M059J (cell line): ENCODE measurements around the gene TEX22. TPM values are rescaled to one million over a fixed set of nuclear protein-coding genes. Genes with fewer than 3 reads are reported as not detected.

Source experiments
- DNase-seq: peaks from one replicate; pipeline ENCODE4 v3.0.0-alpha.2; 2012; ENCODE audit warnings: low read depth
- total RNA-seq: library from RNA; depleted of rRNA; stranded (reverse); fragments of >200 nt; shearing (Covaris generic); gene quantifications from 2 replicates; pipeline ENCODE4 v1.2.3, GENCODE V29; 2014

The TEX22 gene
- total RNA-seq, 1 experiment from 2014 or later = not detected

GRCh38 chr14:105398726-105399465 lies 558 bp downstream of the TEX22 start:
- DNase-seq = peak; percentile 12

GRCh38 chr14:105399466-105399775 lies 1.1 kb downstream of the TEX22 start:
- no peak for DNase-seq

- no peak for DNase-seq
Measured at GRCh38 chr14:105400016-105400415, 1.7 kb downstream of the TEX22 start.

GRCh38 chr14:105401699-105402098 lies 3.4 kb downstream of the TEX22 start:
- no peak for DNase-seq

GRCh38 chr14:105408592-105408991 lies 10.3 kb downstream of the TEX22 start:
- DNase-seq = no peak

GRCh38 chr14:105409364-105409763 lies 11.0 kb downstream of the TEX22 start:
- DNase-seq = no peak

- no peak for DNase-seq
Measured at GRCh38 chr14:105410642-105411016, 12.3 kb downstream of the TEX22 start.

- DNase-seq = peak; percentile 55
Measured at GRCh38 chr14:105411017-105411941, 12.9 kb downstream of the TEX22 start.

- DNase-seq = no peak
Measured at GRCh38 chr14:105411985-105412770, 13.8 kb downstream of the TEX22 start.

- no peak for DNase-seq
Measured at GRCh38 chr14:105412771-105413543, 14.6 kb downstream of the TEX22 start.

- no peak for DNase-seq
Measured at GRCh38 chr14:105413544-105413886, 15.2 kb downstream of the TEX22 start.

- peak; percentile 42 for DNase-seq
Measured at GRCh38 chr14:105414456-105415371, 16.4 kb downstream of the TEX22 start.

- DNase-seq = no peak
Measured at GRCh38 chr14:105415481-105416428, 17.4 kb downstream of the TEX22 start.

GRCh38 chr14:105416671-105417070 lies 18.3 kb downstream of the TEX22 start:
- DNase-seq = no peak

GRCh38 chr14:105417690-105418121 lies 19.4 kb downstream of the TEX22 start:
- no peak for DNase-seq

GRCh38 chr14:105418269-105419194 lies 20.2 kb downstream of the TEX22 start:
- no peak for DNase-seq

GRCh38 chr14:105419195-105420091 lies 21.1 kb downstream of the TEX22 start, which contains the start of gene MTA1:
TSS of gene MTA1 (plus strand) at chr14:105419827. CDS start at chr14:105420036, 209 bp downstream.
- peak; percentile 18 for DNase-seq
